Caco-2 (cell line): ENCODE data around the gene KIR3DL1. TPM values are rescaled to one million over a fixed set of nuclear protein-coding genes. Genes with fewer than 3 reads are reported as not detected.

Source experiments
- BruUV-seq: library from RNA; stranded (reverse); fragments of 400-500 nt; replicated peaks from 2 replicates; lab custom pipeline; 2021; lab: Mats Ljungman, UMichigan
- CTCF ChIA-PET: fragments of 300-600 bp; sonication (Branson Sonifier 250); formaldehyde crosslinking; loops from one replicate; lab custom pipeline; 2022; ENCODE audit warnings: antibody characterized with exemption; lab: Charles Lee
- POLR2A ChIA-PET: fragments of 300-600 bp; sonication (Branson Sonifier 250); formaldehyde crosslinking; loops from one replicate; lab custom pipeline; 2022; ENCODE audit warnings: antibody characterized with exemption; lab: Charles Lee
- DNase-seq, 2 experiments: peaks; one replicate each; pipeline versions ENCODE4 v3.0.0 to v3.0.0-alpha.2; 2020 to 2022
- H3K27me3 ChIP-seq: replicated peaks from 2 replicates; pipeline ENCODE4 v1.6.0; 2011; ENCODE audit warnings: low read length; ENCODE audit not compliant: control insufficient read depth, insufficient read depth
- H3K36me3 ChIP-seq: 2 replicates; pipeline ENCODE4 v1.5.1; 2011; ENCODE audit warnings: low read length; ENCODE audit not compliant: control insufficient read depth, insufficient read depth
- H3K4me1 ChIP-seq: fragments of 250-450 bp; sonication (Bioruptor Pico); 2 replicates; pipeline ENCODE4 v1.5.1; 2020; ENCODE audit warnings: mild to moderate bottlenecking
- H3K4me3 ChIP-seq: 2 replicates; pipeline ENCODE4 v1.5.1; 2011; ENCODE audit warnings: low read depth, mild to moderate bottlenecking, control low read depth, low read length
- H3K9me3 ChIP-seq: fragments of 250-450 bp; sonication (Bioruptor Pico); 2 replicates; pipeline ENCODE4 v1.5.1; 2020; ENCODE audit warnings: mild to moderate bottlenecking, moderate library complexity
- H3K27ac Mint-ChIP-seq: one replicate; pipeline ENCODE4 v1.8.0; 2022; ENCODE audit warnings: mixed read lengths; ENCODE audit not compliant: unreplicated experiment
- H3K27me3 Mint-ChIP-seq: one replicate; pipeline ENCODE4 v1.8.0; 2022; ENCODE audit warnings: mixed read lengths; ENCODE audit not compliant: insufficient read depth, unreplicated experiment
- H3K36me3 Mint-ChIP-seq: one replicate; pipeline ENCODE4 v1.8.0; 2022; ENCODE audit warnings: mild to moderate bottlenecking, mixed read lengths; ENCODE audit not compliant: insufficient read depth, unreplicated experiment
- H3K4me1 Mint-ChIP-seq: one replicate; pipeline ENCODE4 v1.8.0; 2022; ENCODE audit warnings: low read depth, mixed read lengths; ENCODE audit not compliant: unreplicated experiment
- H3K4me3 Mint-ChIP-seq: one replicate; pipeline ENCODE4 v1.8.0; 2022; ENCODE audit warnings: mild to moderate bottlenecking, moderate library complexity, mixed read lengths; ENCODE audit not compliant: unreplicated experiment
- H3K9me3 Mint-ChIP-seq: one replicate; pipeline ENCODE4 v1.8.0; 2022; ENCODE audit warnings: mixed read lengths; ENCODE audit not compliant: unreplicated experiment
- intact Hi-C: fragments of 100-400 bp; cut with micrococcal nuclease; formaldehyde crosslinking; loops from one replicate; pipeline ENCODE4 v1.10.0; 2022; ENCODE audit not compliant: unreplicated experiment
- total RNA-seq: library from RNA; stranded (reverse); gene quantifications from 2 replicates; pipeline ENCODE4 v1.2.3, GENCODE V29; 2022
- TF ChIP-seq, protein P1 (sequence below), 2 experiments: fragments of 200-600 bp in 1 of 2; IDR thresholded peaks; 1 replicate in 1 of 2; 2 replicates in 1 of 2; pipeline versions ENCODE4 v1.5.1 to v1.8.0; 2011 to 2022; ENCODE audit warnings: antibody characterized with exemption in 1 of 2, control low read depth in 1 of 2, inconsistent platforms in 1 of 2, low read depth in 1 of 2, low read length in 1 of 2, mild to moderate bottlenecking in 1 of 2, moderate library complexity in 1 of 2; ENCODE audit not compliant: insufficient read depth in 1 of 2, severe bottlenecking in 1 of 2, unreplicated experiment in 1 of 2

Gene KIR3DL1
- total RNA-seq, 1 experiment from 2014 or later, result not detected

DNA sequence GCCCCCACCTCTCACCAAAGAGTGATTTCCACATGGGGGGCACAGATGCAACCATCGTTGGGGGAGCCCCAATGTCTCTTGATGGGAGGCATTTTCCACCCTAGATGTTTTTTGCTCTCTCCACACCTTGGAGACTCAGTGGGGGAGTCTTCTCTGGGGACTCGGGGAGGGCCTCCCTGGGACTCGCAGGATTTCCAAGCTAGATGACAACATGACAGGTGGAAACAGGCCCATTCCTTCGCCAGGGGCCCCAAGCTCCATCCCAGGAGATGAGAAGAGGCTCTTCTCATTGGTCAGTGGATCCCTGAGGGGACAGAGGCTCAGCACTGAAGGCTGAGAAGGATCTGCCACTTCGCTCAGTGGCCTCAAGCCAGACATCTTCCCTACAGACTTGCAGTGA, 25.6 kb upstream of the KIR3DL1 start:
- Mint-ChIP-seq H3K9me3 (no peaks in the 10 kb centered on the region), H3K27me3 (peaks cover 29% of the 10 kb centered on the region)
- no peak overlapping the region for H3K4me3 ChIP-seq

DNA sequence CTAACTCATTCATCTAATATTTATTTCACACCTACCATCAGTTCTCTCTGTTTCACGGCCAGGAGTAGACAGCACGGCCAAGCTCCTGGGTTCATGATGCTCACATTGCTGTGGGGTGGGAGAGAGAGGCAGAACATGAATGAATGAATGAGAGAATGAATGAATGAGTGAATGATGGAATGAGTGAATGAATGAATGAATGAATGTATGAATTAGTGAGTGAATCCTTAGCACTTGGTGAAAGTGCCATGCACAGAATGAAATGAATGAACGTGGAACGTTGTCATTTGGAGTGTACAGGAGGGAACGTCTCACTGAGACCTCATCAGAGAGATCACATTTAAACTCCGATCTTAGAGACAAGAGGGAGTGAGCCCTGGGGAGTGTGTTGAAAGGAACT, 24.8 kb upstream of the KIR3DL1 start:
- intact Hi-C loops, result no loop called here
- Mint-ChIP-seq H3K9me3 (no peaks in the 10 kb centered on the region), H3K27me3 (peaks cover 37% of the 10 kb centered on the region), H3K4me3 (no peak overlapping the region), H3K4me1 (no peaks in the 10 kb centered on the region), H3K27ac (no peak overlapping the region), H3K36me3 (no peaks in the 10 kb centered on the region)
- TF ChIP-seq, protein P1, sequence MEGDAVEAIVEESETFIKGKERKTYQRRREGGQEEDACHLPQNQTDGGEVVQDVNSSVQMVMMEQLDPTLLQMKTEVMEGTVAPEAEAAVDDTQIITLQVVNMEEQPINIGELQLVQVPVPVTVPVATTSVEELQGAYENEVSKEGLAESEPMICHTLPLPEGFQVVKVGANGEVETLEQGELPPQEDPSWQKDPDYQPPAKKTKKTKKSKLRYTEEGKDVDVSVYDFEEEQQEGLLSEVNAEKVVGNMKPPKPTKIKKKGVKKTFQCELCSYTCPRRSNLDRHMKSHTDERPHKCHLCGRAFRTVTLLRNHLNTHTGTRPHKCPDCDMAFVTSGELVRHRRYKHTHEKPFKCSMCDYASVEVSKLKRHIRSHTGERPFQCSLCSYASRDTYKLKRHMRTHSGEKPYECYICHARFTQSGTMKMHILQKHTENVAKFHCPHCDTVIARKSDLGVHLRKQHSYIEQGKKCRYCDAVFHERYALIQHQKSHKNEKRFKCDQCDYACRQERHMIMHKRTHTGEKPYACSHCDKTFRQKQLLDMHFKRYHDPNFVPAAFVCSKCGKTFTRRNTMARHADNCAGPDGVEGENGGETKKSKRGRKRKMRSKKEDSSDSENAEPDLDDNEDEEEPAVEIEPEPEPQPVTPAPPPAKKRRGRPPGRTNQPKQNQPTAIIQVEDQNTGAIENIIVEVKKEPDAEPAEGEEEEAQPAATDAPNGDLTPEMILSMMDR (IDR thresholded peaks at IDR 0.05; ENCODE audit: insufficient read depth in 1 of 2, low read depth in 1 of 2, low read length in 1 of 2, severe bottlenecking in 1 of 2, unreplicated experiment in 1 of 2), result no peak
- no peaks in the 10 kb centered on the region; the same call in 1 of the 2 replicates for H3K27me3 ChIP-seq
- H3K36me3 ChIP-seq, result no peaks in the 10 kb centered on the region
- no peak overlapping the region for H3K4me3 ChIP-seq
- BruUV-seq, result no TSS peak
- H3K9me3 ChIP-seq, result no peaks in the 10 kb centered on the region
- no peak for DNase-seq
- ChIA-PET CTCF (no interaction called here), POLR2A (no interaction called here)
- no peaks in the 10 kb centered on the region for H3K4me1 ChIP-seq

More for the DNA sequence above, 25.6 kb upstream of the KIR3DL1 start:
- no peaks in the 10 kb centered on the region for H3K4me1 Mint-ChIP-seq
- no peaks in the 10 kb centered on the region for H3K36me3 Mint-ChIP-seq
- Histone ChIP-seq H3K9me3 (no peaks in the 10 kb centered on the region), H3K4me1 (no peaks in the 10 kb centered on the region), H3K27me3 (no peaks in the 10 kb centered on the region; the same call in 1 of the 2 replicates), H3K36me3 (no peaks in the 10 kb centered on the region)
- TF ChIP-seq, protein P1 (IDR thresholded peaks at IDR 0.05; ENCODE audit: insufficient read depth in 1 of 2, low read depth in 1 of 2, low read length in 1 of 2, severe bottlenecking in 1 of 2, unreplicated experiment in 1 of 2), result no peak
- no peak overlapping the region for H3K4me3 Mint-ChIP-seq
- DNase-seq, result no peak
- no peak overlapping the region for H3K27ac Mint-ChIP-seq
- POLR2A ChIA-PET, result no interaction called here
- CTCF ChIA-PET, result no interaction called here
- intact Hi-C loops, result no loop called here
- no TSS peak for BruUV-seq

DNA sequence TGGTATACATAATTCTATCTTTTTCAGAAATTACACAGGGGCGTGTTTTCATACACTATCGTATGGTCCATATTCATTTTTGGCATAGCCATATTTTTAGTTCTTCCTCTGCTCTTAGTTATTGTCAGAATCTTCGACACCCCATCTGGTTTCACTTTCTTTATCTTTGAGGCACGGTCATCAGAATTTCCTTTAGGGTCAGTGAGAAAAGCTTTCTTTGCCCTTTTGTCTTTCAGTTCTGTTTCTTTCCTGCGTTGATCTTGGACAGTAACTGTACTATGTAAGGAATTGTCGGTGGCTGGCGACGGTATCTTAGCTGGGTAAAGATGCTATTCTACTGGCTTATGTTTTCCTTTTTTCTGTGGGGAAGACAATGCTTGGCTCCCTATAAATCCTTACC, 23.5 kb upstream of the KIR3DL1 start:
- H3K27me3 ChIP-seq, result no peaks in the 10 kb centered on the region; the same call in 1 of the 2 replicates
- intact Hi-C loops, result no loop called here
- no TSS peak for BruUV-seq
- no peaks in the 10 kb centered on the region for H3K4me1 Mint-ChIP-seq
- H3K4me3 ChIP-seq, result no peak overlapping the region
- CTCF ChIA-PET, result no interaction called here
- no peaks in the 10 kb centered on the region for H3K4me1 ChIP-seq
- TF ChIP-seq, protein P1 (IDR thresholded peaks at IDR 0.05; ENCODE audit: insufficient read depth in 1 of 2, low read depth in 1 of 2, low read length in 1 of 2, severe bottlenecking in 1 of 2, unreplicated experiment in 1 of 2), result no peak
- H3K9me3 ChIP-seq, result no peaks in the 10 kb centered on the region
- peaks cover 36% of the 10 kb centered on the region for H3K27me3 Mint-ChIP-seq
- POLR2A ChIA-PET, result no interaction called here
- no peak overlapping the region for H3K27ac Mint-ChIP-seq
- no peak overlapping the region for H3K4me3 Mint-ChIP-seq
- H3K36me3 Mint-ChIP-seq, result no peaks in the 10 kb centered on the region
- DNase-seq, result no peak
- no peaks in the 10 kb centered on the region for H3K36me3 ChIP-seq
- H3K9me3 Mint-ChIP-seq, result no peaks in the 10 kb centered on the region
